HG03175 (cell line): ENCODE data around the gene CFAP299.
"Not testable (repeated sequence)": the region's sequence is repeated elsewhere in the genome, so short reads cannot be mapped to it uniquely, and the experiment has no call there.

Experiments
- ATAC-seq: cut with Tn5 transposase; IDR thresholded peaks from one replicate; pipeline ENCODE4 v1.9.1; 2021; ENCODE audit warnings: mild to moderate bottlenecking, moderate library complexity; ENCODE audit not compliant: unreplicated experiment

CFAP299 gene

GRCh38 chr4:80586716-80587115, 251.2 kb downstream of the CFAP299 start:
- ATAC-seq = no peak

- no peak for ATAC-seq
Measured at GRCh38 chr4:80587871-80588385, 252.4 kb downstream of the CFAP299 start.

GRCh38 chr4:80592950-80593349, 257.4 kb downstream of the CFAP299 start:
- peak; percentile 89 for ATAC-seq

- no peak for ATAC-seq
Measured at GRCh38 chr4:80594701-80595100, 259.2 kb downstream of the CFAP299 start.

GRCh38 chr4:80608281-80608980, 272.9 kb downstream of the CFAP299 start:
- no peak for ATAC-seq

- no peak for ATAC-seq
Measured at GRCh38 chr4:80610199-80610598, 274.7 kb downstream of the CFAP299 start.

GRCh38 chr4:80610845-80611677, 275.5 kb downstream of the CFAP299 start:
- ATAC-seq = peak; percentile 78

- peak; percentile 18 for ATAC-seq
Measured at GRCh38 chr4:80611678-80611979, 276.1 kb downstream of the CFAP299 start.

GRCh38 chr4:80613470-80613869, 277.9 kb downstream of the CFAP299 start:
- ATAC-seq = no peak

GRCh38 chr4:80614319-80614718, 278.8 kb downstream of the CFAP299 start:
- ATAC-seq = no peak

- no peak for ATAC-seq
Measured at GRCh38 chr4:80615099-80615498, 279.6 kb downstream of the CFAP299 start.

- no peak for ATAC-seq
Measured at GRCh38 chr4:80619070-80619674, 283.6 kb downstream of the CFAP299 start.

- ATAC-seq = no peak
Measured at GRCh38 chr4:80631861-80632260, 296.3 kb downstream of the CFAP299 start.

GRCh38 chr4:80637190-80637589, 301.7 kb downstream of the CFAP299 start:
- no peak for ATAC-seq

- no peak for ATAC-seq
Measured at GRCh38 chr4:80646061-80646460, 310.5 kb downstream of the CFAP299 start.

- ATAC-seq = no peak
Measured at GRCh38 chr4:80655662-80656061, 320.1 kb downstream of the CFAP299 start.

GRCh38 chr4:80670118-80670517, 334.6 kb downstream of the CFAP299 start:
- ATAC-seq = not testable (repeated sequence)

GRCh38 chr4:80678413-80678812, 342.9 kb downstream of the CFAP299 start:
- no peak for ATAC-seq

GRCh38 chr4:80680934-80681333, 345.4 kb downstream of the CFAP299 start:
- ATAC-seq = no peak

- ATAC-seq = no peak
Measured at GRCh38 chr4:80685214-80685613, 349.7 kb downstream of the CFAP299 start.

GRCh38 chr4:80687736-80688135, 352.2 kb downstream of the CFAP299 start:
- ATAC-seq = not testable (repeated sequence)

GRCh38 chr4:80694171-80694570, 358.6 kb downstream of the CFAP299 start:
- ATAC-seq = no peak
